GM12874 (cell line): Measurements from ENCODE around the gene CADM1.

Experiments
- CTCF ChIP-seq: IDR thresholded peaks from 2 replicates; pipeline ENCODE4 v1.5.1; 2011; ENCODE audit warnings: low read depth, mild to moderate bottlenecking, control low read depth, low read length, moderate library complexity; ENCODE audit not compliant: insufficient read depth

The CADM1 gene

DNA sequence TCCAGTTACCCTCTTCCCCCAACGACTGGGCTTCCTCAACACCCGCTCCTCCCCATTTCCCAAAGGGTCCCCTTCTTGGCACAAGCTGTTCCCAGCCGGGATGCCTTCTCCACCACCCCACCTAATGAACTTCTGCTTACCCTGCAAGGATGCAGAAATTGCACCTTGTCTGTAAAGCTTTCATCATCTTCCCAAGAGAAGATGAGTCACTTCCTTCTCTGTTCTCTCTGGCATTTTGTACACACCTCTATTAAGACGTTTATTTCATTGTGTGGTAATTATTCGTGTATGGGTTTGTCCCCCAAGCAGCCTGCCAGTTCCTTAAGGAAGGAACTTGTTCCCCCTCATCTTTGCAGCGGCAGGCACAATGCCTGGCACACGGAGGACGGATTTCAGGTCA lies 351.1 kb downstream of the CADM1 start:
- TF ChIP-seq CTCF = no peak

DNA sequence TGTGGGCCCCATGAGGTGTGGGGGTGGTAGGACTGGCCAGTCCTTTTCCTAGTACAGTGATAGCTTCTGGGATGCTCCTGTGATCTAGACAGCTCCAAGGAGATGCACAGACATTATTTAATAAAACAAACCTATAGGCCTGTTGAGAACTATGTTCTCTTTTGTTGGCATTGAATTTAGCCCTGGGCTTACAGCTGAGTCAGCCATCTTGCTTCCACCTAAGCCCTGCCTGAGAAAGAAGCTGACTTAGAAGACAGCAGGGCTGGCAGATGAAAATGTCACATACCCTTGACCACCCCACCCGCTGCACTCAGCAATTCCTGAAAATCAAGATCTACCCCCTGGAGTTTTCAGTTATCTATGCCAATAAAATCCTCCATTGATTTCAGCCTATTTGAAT lies 353.2 kb downstream of the CADM1 start:
- no peak for TF ChIP-seq CTCF

DNA sequence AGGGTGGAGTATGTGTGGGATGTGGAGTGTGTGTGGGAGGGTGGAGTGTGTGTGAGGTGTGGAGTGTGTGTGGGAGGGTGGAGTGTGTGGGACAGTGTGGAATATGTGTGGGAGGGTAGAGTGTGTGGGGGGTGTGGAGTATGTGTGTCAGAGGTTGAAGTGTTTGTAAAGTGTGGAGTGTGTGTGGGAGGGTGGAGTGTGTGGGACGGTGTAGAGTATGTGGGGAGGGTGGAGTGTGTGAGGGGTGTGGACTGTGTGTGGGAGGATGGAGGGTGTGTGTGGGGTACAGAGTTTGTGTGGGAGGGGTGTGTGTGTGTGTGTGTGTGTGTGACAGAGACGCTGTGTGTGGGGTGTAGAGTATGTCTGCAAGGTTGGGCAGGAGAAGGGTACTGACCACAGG lies 355.5 kb downstream of the CADM1 start:
- no peak for TF ChIP-seq CTCF

DNA sequence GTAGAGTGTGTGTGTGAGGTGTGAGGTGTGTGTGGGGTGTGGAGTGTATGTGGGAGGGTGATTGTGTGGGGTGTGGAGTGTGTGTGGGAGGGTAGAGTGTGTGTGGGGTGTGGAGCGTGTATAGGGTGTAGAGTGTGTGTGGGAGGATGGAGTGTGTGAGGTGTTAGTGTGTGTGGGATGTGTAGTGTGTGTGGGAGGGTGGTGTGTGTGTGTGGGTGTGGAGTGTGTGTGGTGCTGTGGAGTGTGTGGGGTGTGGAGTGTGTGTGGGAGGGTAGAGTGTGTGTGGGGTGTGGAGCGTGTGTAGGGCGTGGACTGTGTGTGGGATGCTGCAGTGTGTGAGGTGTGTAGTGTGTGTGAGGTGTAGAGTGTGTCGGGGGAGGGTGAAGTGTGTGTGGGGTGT lies 356.1 kb downstream of the CADM1 start:
- TF ChIP-seq CTCF = no peak

GRCh38 chr11:115147243-115147807 lies 356.9 kb downstream of the CADM1 start:
- TF ChIP-seq CTCF = no peak

GRCh38 chr11:115146425-115146824 lies 357.8 kb downstream of the CADM1 start:
- TF ChIP-seq CTCF = no peak

GRCh38 chr11:115145324-115145723 lies 358.9 kb downstream of the CADM1 start:
- TF ChIP-seq CTCF = no peak
